HG02623 (cell line): ENCODE results near the gene ADRM1.

Source experiments
- ATAC-seq: cut with Tn5 transposase; IDR thresholded peaks from one replicate; pipeline ENCODE4 v1.9.1; 2021; ENCODE audit warnings: moderate library complexity; ENCODE audit not compliant: unreplicated experiment

ADRM1 gene

GRCh38 chr20:62309947-62310756 lies 7.4 kb downstream of the ADRM1 start:
- ATAC-seq: no peak

GRCh38 chr20:62310757-62311121 lies 7.9 kb downstream of the ADRM1 start:
- no peak for ATAC-seq

- ATAC-seq: no peak
Measured at GRCh38 chr20:62311150-62311549, 8.4 kb downstream of the ADRM1 start.

- ATAC-seq: no peak
Measured at GRCh38 chr20:62311832-62312661, 9.2 kb downstream of the ADRM1 start.

- no peak for ATAC-seq
Measured at GRCh38 chr20:62312662-62312977, 9.8 kb downstream of the ADRM1 start.

GRCh38 chr20:62313021-62313420 lies 10.2 kb downstream of the ADRM1 start:
- no peak for ATAC-seq

- ATAC-seq: no peak
Measured at GRCh38 chr20:62313460-62314338, 10.9 kb downstream of the ADRM1 start.

GRCh38 chr20:62314339-62314638 lies 11.5 kb downstream of the ADRM1 start:
- ATAC-seq: no peak

GRCh38 chr20:62314711-62315302 lies 12.0 kb downstream of the ADRM1 start:
- ATAC-seq: no peak

GRCh38 chr20:62315773-62316172 lies 13.0 kb downstream of the ADRM1 start:
- ATAC-seq: no peak

- no peak for ATAC-seq
Measured at GRCh38 chr20:62316331-62317166, 13.8 kb downstream of the ADRM1 start.

GRCh38 chr20:62317167-62317655 lies 14.4 kb downstream of the ADRM1 start:
- ATAC-seq: no peak

- no peak for ATAC-seq
Measured at GRCh38 chr20:62318400-62319345, 15.9 kb downstream of the ADRM1 start.

GRCh38 chr20:62319346-62319909 lies 16.6 kb downstream of the ADRM1 start:
- no peak for ATAC-seq

- ATAC-seq: no peak
Measured at GRCh38 chr20:62320581-62321354, 18.0 kb downstream of the ADRM1 start.

GRCh38 chr20:62321521-62321948 lies 18.7 kb downstream of the ADRM1 start:
- ATAC-seq: no peak

GRCh38 chr20:62321975-62322374 lies 19.2 kb downstream of the ADRM1 start:
- ATAC-seq: no peak

GRCh38 chr20:62322492-62323041 lies 19.8 kb downstream of the ADRM1 start:
- ATAC-seq: no peak
